A204.1 (cell line): ENCODE results near the gene FOXD4L1.
"Not testable (repeated sequence)": the region's sequence is repeated elsewhere in the genome, so short reads cannot be mapped to it uniquely, and the experiment has no call there.

Experiments used
- FAIRE-seq: peaks from 2 replicates; lab custom pipeline; 2012; peaks lifted over from hg19 to GRCh38; lab: Jason Lieb, UNC

Gene FOXD4L1

GRCh38 chr2:113524986-113525385 is 26.5 kb downstream of the FOXD4L1 start:
- FAIRE-seq: not testable (repeated sequence)

DNA sequence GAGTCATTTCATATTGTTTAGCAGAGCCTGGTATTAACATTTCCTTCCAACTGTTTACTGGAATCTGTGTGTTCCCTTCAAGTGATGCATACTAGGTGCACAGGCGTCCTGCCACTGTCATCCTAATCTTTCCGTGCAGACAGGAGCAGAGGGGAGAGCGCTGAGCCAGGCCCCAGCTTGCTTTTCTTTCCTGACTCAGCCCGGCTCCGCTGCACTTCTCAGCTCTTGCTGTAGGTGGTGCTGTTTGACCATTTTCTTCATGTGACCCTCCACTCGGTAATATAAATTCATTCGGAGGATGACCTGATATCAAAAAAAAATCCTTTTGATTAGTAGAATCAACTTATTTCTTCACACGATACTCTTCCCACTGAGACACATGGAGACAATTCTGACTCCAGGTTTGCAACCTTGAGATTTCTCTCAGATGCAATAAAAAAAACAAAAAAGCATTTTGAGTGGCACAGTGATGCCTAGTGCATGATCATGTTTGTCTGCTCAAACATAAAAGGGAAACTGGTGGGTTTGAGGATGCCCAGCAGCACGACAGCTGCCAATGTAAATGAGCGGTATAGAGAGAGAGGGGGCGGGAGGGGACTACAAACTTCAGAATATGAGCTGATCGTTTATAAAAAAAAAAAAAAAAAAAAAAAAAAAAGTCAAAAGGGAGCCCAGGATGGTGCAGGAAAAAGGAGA is 29.0 kb downstream of the FOXD4L1 start:
- FAIRE-seq: not testable (repeated sequence)

GRCh38 chr2:113528126-113528525 is 29.7 kb downstream of the FOXD4L1 start:
- FAIRE-seq: not testable (repeated sequence)

DNA sequence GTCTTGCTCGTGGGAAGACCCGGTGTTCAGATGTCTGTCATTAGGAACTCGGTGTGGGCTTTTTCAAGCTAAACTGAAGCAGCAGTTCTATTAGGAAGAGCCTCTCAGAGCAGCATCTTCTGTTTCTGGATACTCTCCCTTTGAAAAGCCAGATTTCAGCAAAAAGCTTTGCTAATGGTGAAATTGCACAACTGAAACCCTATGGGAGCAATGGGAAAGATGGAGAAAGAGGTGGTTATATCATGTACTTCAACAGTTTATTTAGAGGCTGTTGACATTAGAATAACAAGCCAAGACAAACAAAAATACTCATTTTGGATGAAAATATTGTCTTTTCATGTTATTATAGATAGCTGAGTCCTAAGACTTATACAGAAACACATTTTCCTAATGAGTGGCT is 30.4 kb downstream of the FOXD4L1 start:
- not testable (repeated sequence) for FAIRE-seq

DNA sequence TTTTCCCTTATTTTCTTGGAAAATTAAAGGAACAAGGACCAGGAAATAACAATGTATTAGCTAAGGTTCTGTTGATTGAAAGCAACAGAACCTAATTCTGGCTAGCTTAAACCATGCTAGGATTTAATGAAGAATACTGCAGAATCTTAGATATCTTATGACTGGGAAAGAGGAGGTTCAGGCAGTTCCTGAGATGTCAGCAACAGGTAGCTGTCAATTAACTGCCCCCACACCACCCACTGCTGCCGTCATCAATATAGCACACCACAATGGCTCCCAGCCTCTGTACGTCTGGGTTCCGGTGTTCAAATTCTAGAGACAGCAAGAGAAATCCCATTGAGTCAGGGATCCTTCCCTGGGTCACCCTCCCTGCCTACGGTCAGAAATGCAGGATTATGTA is 34.5 kb downstream of the FOXD4L1 start:
- not testable (repeated sequence) for FAIRE-seq

DNA sequence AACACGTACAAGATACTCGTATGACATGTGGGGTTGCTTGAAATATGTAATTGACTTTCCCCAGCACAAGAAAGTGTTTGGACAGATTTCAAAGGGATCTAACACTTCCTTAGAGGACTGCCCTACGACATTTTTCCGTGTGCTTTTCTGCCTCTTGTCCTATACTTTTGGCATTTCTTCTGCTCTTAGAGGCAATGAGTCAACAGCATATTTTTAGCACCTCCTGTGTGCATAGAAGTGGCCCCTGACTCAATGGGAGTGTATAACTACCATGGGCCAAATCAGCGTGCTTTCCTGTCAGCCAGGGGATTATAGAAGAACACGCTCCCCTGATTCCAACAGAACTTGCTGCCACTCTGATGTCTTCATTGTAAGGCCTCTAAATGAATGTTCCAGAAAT is 38.1 kb downstream of the FOXD4L1 start:
- not testable (repeated sequence) for FAIRE-seq

GRCh38 chr2:113540834-113541203 is 42.4 kb downstream of the FOXD4L1 start:
- FAIRE-seq: not testable (repeated sequence)

DNA sequence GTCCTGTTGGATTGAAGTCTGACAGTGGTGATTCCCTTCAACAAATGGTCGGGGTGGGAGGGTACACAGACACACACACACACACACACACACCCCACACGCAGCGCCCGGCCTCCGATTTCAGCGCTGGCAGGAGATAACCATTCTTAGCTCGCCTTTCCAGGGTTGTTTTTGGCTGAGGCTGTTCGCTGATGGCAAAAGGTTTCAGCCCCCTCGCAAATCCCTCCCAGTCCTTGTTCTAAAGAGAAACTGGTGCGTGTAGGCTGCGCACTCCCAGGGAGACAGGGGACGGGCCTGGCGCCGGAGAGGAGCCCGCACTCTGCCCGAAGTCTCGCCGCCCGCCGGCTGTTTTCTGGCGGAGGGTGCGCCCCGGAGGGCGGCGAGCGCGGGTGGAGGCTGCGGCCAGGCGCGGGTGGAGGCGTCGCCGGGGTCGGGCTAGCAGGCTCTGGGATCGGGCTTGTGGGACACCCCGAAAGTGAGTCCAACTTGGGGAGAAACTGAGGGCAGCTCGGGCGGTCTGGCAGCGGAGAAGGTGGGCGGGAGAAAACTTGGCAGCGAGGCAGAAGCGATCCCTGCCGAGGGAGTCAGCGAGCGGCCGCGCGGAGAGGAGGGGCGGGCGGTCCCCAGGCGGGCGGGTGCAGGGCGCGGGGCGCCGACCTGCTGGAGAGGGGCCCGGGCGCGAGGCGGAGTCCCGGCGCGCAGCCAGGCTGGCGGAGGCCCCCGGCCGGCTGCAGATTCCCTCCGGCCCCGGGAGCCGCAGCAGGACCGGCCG is 42.9 kb downstream of the FOXD4L1 start:
- not testable (repeated sequence) for FAIRE-seq

DNA sequence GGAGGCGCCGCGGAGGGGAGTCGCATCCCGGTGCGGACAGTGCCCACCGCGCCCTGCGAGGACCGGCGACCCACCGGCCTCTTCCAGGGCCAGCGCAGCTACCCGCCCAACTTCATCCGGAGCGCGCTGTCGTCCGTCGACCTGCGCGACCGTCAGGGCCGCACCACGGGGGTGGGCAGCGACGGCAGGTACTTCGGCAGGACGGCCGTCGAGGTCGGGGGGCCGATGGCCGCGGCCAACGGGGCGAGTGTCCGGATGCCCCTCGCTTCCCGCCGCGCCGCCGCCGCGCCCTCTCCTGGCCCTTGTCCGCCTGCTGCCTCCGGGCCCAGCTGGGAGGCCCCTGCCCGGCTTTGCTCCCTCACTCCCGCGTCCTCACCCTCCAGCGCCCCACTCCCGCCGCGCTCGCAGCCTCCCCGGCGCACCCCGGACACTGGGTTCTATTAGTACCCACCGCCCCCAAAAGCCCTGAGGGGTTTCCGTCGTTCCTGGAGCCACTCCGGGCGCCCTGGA is 43.6 kb downstream of the FOXD4L1 start:
- not testable (repeated sequence) for FAIRE-seq

DNA sequence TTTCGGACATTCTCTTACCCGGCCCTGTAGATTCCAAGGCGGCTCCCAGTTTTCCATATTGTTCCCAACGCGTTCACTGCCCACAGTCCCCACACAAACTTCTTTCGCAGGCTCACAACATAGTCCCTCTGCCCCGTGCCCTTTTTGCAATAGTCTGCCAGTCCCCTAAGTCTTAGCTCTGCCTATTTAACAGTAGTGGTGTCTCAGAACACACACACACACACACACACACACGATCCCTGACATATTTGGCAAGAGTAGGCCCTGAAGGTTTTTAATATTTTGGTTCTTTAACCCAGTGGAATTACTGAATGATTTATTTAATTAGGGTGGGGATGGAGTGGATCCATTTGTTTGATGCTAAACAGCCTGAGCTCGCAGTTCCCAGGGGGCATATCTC is 44.1 kb downstream of the FOXD4L1 start:
- not testable (repeated sequence) for FAIRE-seq
